Activated CD4-positive, alpha-beta T cell treated with anti-CD3 and anti-CD28 coated beads, Interleukin-2, Interleukin-4, amounts not matched to agents 100 ng/mL and 50 ng/mL, durations not matched to agents 16 hours and 8 hours (primary cell): ENCODE data around the gene LEUTX.
A peak's percentile ranks its signal among the peaks of the same experiment; 100 is the strongest.
"Not testable (repeated sequence)": the region's sequence is repeated elsewhere in the genome, so short reads cannot be mapped to it uniquely, and the experiment has no call there.

ENCODE experiments used
- DNase-seq: peaks from one replicate; pipeline ENCODE4 v3.0.0-alpha.2; 2020; ENCODE audit warnings: low spot score

LEUTX gene, protein sequence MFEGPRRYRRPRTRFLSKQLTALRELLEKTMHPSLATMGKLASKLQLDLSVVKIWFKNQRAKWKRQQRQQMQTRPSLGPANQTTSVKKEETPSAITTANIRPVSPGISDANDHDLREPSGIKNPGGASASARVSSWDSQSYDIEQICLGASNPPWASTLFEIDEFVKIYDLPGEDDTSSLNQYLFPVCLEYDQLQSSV

DNA sequence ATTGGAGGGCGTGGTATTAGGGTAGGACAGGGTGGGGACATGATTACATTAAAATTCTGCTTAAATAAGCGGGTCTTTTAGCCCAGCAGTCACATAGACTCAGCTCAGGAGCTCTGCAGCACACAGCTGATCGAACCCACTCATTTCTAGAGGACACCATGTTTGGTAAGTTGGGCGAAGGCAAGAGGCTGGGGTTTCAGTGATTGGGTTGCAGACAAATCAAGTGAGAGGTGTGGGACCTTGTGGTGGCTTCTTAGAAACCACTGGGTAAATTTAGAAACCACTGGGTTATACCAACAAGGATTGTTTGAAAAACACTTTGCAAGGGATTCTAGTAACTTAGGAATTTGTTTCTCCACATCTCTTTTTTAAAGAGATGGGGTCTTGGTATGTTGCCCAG is at the start of gene LEUTX:
LEUTX (plus strand) TSS at position 92 of the 400 bp plus-strand sequence; CDS start at position 159, 67 bp downstream.
- peak; percentile 87 for DNase-seq

DNA sequence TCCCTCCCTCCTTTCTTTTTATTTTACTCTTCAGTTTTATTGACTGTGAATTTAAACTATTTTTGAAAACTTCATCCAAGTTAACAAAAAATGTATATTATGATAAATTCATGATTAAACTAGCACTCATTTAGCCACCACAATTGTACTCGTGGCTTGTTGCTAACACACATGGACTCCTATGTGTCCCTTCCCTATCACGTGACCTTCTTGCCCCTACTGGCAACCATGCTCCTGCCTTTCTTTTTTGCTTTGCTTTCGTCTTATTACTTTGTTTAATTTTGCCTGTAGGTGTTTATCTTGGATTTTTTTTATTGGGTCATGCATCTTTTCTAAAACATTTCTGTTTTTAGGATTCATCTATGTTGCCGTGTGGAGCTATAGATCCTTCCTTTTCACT is 49.1 kb upstream of the LEUTX start:
- no peak for DNase-seq

DNA sequence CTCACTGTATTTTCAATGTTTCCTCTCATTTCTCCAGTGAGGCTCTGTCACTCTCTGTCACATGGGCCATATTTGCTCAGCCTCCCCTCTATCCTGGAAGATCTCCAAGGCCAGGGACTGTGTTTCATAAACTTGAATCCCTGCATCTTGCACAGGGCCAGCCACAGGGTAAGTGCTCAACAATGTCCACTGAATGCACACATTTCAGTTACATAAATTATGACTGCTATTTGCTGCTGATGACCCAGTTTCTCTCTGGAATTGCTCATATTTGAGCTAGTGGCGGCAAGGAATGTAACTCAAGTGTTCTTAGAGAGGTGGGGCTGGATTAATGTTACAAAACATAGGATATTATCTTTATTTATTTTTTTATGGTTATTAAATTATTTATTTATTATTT is 47.0 kb upstream of the LEUTX start:
- no peak for DNase-seq

DNA sequence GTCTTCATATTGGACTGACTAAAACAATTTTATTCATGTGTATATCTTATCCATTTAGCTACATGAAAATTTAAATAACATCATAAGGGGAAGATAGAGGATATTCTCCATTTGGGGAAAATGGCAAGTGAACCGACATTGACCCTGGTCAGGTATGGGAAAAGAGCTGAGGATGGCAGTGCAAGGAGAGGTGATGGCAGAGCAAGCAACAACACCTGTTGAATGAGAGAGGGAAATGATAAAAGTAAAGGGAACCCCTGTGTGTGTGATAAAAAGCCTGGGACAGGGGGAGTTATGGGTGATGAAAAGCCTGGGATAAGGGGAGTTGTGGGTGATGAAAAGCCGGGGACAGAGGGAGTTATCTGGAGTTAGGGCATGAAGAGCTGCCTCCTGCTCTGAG is 44.8 kb upstream of the LEUTX start:
- DNase-seq: no peak

DNA sequence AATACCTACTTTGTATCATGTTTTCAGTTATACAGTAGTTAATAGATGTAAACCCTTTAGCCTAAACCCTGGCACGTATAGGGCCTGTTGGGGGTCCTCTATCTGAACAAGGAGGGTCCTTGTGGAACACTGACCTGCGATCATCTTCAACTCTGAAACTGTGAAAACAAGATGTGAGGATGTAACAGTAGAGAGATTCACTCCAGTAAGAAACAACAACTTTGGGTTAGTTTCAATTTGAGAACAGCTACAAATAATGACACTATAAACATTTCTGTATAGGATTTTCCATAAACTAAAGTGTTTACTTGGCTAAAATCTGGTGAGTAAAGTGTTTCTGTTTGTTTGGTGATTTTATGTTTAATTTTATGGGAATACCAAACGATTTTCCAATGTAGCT is 43.0 kb upstream of the LEUTX start:
- no peak for DNase-seq

DNA sequence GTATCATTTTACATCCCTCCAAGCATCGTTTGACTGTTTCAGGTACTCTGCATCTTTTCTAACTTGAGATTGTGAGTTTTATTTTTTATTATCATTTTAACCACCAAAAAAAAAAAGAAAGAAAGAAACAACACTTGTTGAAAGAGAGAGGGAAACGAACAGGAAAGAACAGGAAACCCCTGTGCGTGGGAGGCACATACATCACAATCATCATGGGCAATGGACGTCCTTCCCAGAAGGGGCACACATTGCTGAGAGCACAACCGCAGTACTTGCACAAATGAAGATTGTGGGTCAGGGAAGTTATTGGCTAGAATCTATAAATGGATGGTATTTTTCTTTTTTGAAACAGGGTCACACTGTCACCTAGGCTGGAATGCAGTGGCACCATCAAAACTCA is 42.6 kb upstream of the LEUTX start:
- no peak for DNase-seq

DNA sequence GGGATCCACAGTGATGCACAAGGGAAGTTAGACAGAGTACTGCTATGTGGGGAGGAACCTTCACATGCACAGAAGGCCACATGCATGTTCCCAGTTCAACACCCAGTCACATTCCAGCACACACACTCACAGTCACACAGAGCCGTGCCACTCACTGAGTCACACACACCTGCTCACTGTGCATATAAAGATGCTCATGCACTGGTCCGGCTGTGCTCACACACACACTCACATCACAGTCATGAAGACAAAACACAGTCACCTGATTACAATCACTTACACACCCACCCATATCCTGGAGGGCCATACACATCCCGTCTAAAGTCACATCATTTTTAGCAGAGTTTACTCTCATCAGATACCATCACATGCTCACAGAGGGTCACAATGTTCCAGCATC is 41.3 kb upstream of the LEUTX start:
- DNase-seq: no peak

DNA sequence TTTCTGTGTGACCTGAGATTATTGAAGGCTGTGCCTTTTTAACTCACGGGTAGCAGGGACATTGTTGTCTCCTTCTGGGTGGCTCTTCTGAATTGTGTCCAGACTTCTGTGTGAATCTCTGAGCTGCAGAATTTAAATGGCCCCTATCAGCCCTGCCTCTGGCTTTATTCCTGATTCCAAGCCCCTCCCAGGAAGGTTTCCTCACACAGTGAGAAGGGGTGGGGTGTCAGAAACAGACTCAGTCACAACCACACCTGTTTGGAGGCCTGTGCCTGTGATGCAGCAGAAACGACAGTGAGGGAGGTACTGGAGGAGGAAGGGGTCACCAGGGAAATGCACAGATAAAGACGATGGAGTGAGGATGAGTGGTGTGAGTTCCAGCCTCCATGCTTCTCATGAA is 40.8 kb upstream of the LEUTX start, which contains the start of gene CLC:
CLC (minus strand) TSS at position 139 of the 400 bp plus-strand sequence; CDS start at position 62, 77 bp downstream.
- no peak for DNase-seq

DNA sequence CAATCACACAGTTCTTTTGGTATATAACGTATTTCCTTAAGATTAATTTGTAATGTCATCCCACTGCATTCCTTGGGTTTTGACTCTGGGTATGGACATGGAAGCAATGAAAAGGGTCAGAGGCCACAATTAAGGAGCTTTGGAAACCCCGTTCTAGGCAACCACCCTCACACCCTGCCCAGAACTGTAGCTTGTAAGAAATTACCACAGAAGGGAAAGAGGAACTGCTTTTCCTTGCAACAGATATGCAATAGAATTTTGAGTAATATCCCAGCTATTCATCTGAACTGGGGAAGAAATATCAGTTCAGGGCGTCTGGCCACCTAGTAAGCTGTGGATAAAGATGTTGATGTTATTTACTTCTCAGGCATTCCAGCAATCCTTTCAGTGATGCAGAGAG is 39.8 kb upstream of the LEUTX start:
- no peak for DNase-seq

DNA sequence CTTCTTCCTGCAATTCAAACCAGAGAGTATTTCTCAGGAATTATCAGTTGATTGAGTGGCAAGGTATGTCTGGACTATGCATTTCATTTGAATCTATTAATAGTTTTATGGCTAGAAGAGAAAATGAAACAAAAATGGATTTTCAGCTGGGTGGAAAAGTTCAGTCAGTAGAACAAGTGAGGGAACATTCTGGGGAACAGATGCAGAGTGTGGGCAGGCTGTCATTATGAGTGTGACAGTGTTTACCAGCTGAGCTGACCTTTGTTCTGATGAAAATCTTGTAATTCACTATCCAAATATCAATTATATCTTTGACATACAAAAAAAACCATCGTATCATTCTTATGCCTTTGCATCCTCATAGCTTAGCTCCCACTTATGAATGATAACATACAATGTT is 38.3 kb upstream of the LEUTX start:
- DNase-seq: no peak

DNA sequence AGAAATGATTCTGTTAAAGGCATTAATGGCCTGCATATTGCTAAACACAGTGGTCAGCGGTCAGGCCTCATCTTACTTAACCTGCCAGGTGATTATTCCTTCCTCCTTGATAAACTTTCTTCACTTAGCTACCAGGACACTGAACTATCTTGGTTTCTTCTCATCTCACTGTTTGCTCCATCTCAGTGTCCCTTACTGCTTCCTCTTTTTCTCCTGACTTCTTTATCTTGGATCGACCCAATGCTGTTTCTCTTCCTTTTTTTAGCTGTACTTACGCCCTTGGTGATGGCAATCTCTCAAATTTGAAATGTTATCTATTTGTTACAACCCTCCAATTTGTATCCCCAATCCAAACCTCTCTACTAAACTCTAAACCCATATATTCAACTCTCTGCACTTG is 33.0 kb upstream of the LEUTX start:
- no peak for DNase-seq

DNA sequence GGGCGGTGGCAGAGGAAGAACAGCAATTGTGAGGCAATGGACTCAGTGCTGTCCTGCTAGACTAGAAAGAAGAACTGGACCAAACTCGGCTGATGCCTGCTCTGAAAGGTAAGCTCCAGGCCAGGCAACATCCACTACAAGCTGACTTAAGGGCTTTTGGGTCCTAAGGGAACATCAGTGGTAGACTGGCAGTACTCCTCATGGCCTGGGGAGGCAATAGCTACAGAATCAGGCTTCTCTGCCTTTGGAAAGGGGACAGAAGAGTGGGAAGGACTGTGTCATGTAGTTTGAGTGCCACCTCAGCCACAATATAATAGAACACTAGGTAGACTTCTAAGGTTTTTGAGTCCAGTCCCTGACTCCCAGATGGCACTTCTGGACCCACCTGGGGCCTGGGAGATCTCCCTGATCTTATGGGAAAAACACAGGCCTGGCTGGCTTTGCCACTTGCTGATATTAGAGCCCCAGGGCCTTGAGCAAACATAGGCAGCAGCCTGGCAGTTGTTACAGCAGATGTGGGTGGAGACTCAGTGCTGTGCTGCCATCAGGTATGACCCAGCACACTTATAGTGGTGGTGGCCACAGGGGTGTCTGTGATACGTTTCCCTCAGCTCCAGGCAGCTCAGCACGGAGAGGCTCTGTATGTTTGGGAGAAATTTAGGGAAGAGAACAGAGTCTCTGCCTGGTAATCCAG is 31.7 kb upstream of the LEUTX start:
- no peak for DNase-seq

DNA sequence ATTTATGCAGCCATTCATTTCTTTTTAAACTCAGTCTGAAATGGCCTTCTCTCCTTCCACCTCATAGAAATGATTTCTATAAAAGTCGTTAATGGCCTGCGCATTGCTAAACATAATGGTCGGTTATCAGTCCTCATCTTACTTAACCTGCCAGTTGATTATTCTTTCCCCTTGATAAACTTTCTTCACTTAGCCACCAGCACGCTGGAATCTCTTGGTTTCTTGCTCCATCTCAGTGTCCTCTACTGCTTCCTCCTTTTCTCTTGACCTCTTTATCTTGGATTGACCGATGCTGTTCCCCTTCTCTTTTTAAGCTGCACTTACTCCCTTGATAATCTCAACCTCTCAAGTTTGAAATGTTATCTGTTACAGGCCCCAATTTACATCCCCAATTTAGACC is 28.7 kb upstream of the LEUTX start:
- no peak for DNase-seq

DNA sequence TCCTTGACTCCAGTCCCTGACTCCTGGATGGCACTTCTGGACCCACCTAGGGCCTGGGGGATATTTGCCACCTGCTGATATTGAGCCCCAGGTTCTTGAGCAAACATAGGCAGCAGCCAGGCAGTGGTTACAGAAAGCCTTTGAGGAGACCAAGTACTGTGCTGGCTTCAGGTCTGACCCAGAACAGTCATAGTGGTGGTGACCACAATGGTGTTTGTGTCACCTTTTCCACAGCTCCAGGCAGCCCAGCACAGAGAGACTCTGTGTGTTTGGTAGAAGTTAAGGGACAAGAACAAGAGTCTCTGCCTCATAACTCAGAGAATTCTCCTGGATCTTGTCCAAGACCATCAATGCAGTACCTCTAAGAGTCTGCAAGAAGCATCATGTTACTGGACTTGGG is 26.3 kb upstream of the LEUTX start:
- DNase-seq: no peak

DNA sequence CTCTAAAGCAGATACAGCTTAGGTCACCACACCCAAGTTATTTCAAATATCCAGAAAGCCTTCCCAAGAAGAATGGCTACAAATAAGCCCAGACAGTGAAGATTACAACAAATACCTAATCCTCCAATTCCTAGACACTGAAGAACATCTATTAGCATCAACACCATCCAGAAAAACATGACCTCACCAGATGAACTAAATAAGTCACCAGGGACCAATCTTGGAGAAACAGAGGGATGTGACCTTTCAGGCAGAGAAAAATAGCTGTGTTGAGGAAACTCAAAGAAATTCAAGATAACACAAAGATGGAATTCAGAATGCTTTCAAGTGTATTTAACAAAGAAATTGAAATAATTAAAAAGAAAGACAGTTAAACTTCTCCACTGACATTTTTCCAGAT is 25.9 kb upstream of the LEUTX start:
- no peak for DNase-seq

DNA sequence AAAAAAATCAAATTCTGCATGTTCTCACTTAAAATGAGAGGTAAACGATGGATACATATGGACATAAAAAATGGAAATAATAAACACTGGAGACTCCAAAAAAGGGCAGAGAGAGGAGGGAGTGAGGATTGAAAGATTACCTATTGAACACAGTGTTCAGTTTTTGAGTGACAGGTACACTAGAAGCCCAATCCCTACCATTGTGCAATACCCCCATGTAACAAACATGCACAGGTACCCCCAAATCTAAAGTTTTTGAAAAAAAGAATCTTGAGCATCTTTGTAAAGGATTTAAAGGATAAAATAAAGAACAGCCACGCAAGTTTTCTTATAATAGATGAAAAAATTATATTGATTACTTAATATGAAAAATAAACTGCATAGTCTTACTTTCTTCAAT is 24.1 kb upstream of the LEUTX start:
- DNase-seq: no peak

DNA sequence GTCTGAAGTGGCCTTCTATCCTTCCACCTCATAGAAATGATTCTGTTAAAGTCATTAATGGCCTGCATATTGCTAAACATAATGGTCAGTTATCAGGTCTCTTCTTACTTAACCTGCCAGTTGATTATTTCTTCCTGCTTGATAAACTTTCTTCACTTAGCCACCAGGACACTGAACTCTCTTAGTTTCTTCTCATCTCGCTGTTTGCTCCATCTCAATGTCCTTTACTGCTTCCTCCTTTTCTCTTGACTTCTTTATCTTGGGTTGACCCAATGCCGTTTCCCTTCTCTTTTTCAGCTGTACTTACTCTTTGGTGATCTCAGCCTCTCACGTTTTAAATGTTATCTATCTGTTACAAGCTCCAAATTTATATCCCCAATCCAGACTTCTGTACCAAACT is 23.7 kb upstream of the LEUTX start:
- DNase-seq: no peak

DNA sequence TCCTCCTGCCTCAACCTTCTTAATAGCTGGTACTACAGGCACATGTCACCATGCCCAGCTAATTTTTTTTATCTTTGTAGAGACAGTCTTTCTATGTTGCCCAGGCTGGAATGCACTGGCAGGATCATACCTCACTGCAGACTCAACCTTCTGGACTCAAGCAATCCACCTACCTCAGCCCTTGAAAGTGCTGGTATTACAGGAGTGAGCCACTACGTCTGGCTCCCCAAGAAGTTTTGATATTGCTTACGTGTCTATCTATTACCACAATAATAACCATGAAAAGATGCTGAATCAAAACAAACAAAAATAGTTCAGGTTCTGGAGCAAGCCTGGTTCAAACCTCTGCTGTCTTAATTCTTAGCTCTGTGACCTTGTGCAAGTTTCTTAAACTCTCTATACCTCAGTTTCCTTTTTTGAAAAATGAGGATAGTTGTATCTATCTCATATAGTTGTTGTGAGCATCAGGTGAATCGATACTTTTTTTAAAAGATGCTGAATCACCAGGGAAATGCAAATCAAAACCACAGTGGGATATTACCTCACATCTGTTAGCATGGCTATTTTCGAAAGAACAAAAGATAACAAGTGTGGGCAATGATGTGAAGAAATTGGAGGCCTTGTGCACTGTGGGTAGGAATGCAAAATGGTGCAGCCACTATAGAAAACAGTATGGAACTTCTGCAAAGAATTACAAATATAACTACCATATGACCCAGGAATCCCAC is 19.0 kb upstream of the LEUTX start:
- DNase-seq: no peak

DNA sequence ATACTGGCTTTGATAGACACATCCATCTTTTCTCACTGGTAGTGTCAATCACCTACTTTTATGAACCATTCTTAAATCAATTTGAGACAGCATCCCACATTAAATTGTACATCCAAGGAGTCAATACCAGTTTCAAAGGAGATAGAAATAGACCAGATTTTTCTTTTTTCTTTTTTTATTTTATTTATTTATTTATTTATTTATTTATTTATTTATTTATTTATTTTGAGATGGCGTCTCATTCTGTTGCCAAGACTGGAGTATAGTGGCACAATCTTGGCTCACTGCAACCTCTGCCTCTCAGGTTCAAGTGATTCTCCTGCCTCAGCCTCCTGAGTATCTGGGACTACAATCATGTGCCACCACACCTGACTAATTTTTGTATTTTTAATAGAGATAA is 16.8 kb upstream of the LEUTX start:
- not testable (repeated sequence) for DNase-seq

DNA sequence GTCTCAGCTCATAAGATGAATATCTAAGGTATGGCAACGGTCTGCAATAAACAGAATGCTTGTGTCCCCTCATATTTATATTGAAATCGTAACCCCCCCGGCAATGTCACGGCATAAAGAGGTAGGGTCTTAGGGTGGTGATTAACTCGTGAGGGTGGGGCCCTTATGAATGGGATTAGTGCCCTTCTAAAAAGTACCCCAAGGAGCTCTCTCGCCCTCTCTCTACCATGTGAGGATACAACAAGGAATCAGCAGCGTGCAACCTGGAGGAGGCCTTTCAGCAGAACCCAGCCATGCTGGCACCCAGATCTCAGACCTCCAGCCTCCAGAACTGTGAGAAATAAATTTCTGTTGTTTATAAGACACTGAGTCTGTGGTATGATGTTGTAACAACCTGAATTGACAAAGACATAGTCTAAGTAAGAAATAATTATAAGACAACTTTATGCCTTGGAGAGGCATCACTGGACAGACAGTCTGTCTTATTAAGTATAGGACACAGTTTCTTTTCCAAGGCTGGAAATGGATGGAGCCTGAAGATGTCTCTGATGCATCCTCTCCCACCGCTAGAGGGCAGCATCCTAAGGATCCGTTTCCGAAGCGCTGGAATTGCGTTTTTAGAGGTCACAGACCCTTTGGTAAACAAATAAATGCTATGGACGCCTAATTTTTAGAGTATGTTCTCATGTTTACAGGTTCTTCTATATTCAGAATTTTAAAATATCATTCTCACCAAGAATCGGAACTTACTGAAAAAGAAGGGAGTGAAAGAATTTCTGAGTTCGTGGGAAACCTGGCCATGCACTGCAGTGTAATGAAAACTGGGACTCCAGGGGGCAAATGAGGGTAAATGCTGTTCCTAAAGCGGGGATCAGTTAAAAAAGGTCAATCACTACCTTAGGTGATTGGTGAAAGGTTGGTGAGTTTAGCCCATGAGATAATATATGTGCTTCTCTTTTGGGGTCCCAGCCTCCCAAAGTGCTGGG is 13.3 kb upstream of the LEUTX start:
- DNase-seq: peak; percentile 27

DNA sequence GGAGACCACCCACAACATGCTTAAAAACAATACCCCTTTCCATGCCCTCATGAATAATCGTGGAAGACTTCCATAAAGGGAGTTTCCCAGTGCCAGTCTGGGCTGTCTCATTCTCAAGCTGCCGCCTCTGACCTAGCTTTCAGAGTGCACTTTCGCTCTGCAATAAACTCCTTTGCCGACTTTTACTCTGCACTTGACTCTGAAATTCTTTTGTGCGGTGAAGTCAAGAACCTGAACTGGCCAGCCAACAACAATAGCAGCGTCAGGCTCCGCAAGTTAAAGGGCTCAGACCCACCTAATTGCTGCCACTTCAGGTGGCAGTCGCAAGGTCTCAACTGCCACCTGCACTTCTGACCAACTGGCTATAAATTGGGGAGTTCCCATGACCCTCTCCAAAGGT is 10.3 kb upstream of the LEUTX start:
- no peak for DNase-seq

DNA sequence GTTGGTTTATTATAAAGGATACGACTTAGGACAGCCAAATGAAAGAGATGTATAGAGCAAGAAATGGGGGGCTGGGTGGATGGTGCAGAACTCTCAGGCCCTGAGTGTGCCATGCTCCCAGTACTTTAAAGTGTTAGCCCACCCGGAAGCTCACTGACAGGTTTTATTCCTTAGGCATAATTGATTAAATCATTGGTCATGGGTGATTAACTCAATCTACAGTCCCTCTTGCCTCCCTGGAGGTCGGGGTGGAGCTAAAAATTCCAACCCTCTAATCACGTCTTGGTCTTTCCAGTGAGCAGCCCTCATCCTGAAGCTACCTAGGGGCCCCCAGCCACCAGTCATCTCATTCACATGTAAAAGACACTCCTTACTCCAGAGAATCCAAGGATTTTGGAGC is 9.9 kb upstream of the LEUTX start:
- DNase-seq: no peak
